Measurements from ENCODE around the gene PAX6.

DNA sequence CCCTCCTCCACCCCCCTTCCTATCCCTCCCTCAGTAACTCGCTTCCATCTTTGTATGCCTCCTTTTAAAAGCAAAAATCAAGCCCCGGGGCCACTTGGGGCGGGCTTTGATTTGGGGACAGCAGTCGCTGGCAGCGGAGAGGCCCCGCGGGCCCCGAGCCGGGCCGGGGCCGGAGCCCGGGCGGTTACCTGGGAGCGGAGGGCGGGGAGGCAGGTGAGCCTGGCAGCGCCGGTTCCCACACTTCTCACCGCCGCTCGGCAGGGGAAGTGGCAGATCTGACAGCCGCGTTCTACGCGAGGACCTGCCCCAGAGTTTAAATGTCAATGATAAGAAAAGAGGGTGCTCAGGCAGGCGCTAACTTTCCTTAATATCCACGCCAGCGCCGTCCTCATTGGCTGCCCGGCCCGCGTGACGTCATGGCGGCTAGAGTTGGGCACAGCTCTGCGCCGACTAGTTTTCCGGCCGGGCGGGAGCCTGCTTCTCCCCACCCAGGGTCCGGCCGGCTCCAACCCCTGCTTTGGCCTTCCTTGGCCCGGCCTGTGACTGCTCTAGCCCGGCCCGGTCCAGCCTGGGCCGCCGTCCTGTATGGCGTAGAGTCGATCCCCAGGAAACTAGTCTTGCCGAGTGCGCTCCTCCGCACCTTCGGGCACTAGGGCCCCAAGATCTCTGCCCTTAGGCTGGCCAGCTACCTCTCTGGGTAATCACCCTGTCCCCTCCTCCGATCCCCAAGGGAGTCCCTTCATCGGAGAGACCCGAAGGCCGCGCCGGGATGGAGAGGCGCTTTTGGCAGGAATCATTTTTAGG, 6.7 kb upstream of the PAX6 start:
- TF ChIP-seq, protein P1, sequence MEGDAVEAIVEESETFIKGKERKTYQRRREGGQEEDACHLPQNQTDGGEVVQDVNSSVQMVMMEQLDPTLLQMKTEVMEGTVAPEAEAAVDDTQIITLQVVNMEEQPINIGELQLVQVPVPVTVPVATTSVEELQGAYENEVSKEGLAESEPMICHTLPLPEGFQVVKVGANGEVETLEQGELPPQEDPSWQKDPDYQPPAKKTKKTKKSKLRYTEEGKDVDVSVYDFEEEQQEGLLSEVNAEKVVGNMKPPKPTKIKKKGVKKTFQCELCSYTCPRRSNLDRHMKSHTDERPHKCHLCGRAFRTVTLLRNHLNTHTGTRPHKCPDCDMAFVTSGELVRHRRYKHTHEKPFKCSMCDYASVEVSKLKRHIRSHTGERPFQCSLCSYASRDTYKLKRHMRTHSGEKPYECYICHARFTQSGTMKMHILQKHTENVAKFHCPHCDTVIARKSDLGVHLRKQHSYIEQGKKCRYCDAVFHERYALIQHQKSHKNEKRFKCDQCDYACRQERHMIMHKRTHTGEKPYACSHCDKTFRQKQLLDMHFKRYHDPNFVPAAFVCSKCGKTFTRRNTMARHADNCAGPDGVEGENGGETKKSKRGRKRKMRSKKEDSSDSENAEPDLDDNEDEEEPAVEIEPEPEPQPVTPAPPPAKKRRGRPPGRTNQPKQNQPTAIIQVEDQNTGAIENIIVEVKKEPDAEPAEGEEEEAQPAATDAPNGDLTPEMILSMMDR (IDR thresholded peaks at IDR 0.05): no peak
- no peak for TF ChIP-seq POLR2AphosphoS5 (IDR thresholded peaks at IDR 0.05)

All from transverse colon (tissue), 4 donors.